ENCODE data around the gene CTNND2.

CTNND2 gene

DNA sequence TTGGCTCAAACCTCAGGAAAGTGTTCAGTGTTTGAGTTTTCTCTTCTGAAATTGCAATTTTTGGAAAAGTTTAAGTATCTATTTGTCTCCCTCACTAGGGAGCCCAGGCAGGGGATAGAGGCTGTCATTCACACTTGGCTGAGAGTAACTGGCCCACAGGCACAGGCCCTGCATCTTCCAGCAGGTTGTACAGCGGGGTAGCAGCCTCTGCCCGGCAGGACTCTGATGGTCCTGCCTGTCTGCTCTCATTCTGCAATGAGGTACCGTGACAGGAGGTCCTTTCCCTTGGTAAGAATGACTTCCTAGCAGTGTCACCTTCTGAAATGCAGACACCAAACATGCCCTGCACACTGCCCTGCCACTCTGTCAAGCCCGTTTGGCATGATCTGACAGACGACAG, 860.4 kb downstream of the CTNND2 start:
- no peak overlapping the region for H3K27ac ChIP-seq
- TF ChIP-seq ZFX (IDR thresholded peaks at IDR 0.05) (no peak), CTCF (conservative IDR thresholded peaks at IDR 0.05) (no peak)

DNA sequence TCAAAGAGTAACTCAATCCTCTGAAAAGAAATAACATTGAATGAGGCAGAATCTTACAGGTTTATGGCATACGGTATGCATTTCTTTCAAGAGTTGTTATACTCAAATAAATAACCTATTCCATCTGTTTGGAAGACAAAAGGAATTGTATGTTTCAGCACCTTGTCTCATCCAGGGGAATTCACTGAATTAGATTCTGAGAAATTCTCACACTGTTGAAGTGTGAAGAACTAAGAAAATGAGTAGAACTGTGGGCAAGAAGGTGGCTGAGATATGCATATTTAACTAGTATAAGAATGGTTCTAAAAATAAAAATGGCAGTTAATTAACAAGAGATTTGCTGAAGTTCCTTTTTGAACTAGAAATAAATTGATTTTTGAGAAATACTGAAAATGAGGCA, 863.9 kb downstream of the CTNND2 start:
- TF ChIP-seq CTCF (conservative IDR thresholded peaks at IDR 0.05) (no peak), ZFX (IDR thresholded peaks at IDR 0.05) (no peak)

DNA sequence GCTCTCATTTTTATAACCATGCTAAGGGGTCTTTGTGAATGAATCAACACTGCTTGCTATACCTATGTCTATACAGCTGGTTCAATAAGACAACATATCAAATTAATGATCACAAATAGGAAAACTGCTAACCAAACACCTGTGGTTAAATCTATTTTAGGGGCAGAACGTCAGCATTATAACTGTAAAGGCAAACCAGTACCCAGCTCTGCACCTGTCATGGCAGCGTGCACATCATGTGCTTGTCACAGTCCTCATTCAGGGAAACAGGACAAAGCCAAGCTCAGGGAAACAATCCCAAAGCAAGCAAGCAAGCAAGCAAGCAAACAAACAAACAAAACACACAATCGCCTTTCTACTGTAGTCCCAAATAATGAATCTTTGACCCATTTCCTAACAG, 865.5 kb downstream of the CTNND2 start:
- TF ChIP-seq ZFX (IDR thresholded peaks at IDR 0.05) = no peak
- TF ChIP-seq CTCF (conservative IDR thresholded peaks at IDR 0.05) = no peak
- H3K27ac ChIP-seq = no peak overlapping the region

More for the DNA sequence above, 863.9 kb downstream of the CTNND2 start:
- H3K27ac ChIP-seq = no peak overlapping the region

DNA sequence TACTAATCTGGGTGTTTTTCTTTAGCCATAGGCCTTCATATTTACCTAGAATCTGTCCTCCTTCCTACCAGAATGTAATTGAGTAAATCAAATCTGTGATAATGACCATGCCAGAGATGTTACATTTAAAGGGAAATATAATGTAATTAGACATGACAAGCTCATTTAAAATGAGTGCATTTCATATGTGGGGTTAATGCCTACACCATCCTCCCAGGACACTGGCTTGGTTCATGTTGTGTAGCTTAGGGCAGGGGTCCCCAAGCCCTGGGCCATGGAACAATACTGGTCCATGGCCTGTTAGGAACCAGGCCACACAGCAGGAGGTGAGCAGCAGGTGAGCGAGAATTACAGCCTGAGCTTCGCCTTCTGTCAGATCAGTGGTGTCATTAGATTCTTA, 866.3 kb downstream of the CTNND2 start:
- TF ChIP-seq ZFX (IDR thresholded peaks at IDR 0.05) (no peak), CTCF (conservative IDR thresholded peaks at IDR 0.05) (no peak)
- no peak overlapping the region for H3K27ac ChIP-seq

GRCh38 chr5:11037080-11037479, 867.2 kb downstream of the CTNND2 start:
- TF ChIP-seq ZFX (IDR thresholded peaks at IDR 0.05) (no peak), CTCF (conservative IDR thresholded peaks at IDR 0.05) (no peak)
- no peak overlapping the region for H3K27ac ChIP-seq

DNA sequence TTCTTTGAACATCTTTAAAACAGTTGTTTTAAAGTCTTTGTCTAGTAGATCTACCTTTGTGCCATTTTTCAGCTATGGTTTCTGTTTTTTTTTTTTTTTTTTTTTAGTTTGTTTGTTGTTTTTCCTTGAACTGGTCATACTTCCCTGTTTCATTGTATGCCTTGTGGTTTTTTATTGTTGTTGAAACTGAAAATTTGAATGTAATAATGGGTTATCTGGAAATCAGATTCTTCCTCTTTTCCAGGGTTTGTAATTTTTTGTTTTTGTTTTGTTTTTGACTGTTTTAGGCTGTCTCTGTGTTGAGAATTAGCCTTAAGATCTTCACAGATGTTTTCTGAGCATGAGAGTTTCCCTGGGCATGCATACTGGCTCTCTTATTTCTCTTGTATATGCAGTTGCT, 873.6 kb downstream of the CTNND2 start:
- TF ChIP-seq ZFX (IDR thresholded peaks at IDR 0.05) = no peak
- TF ChIP-seq CTCF (conservative IDR thresholded peaks at IDR 0.05) = no peak
- no peak overlapping the region for H3K27ac ChIP-seq

DNA sequence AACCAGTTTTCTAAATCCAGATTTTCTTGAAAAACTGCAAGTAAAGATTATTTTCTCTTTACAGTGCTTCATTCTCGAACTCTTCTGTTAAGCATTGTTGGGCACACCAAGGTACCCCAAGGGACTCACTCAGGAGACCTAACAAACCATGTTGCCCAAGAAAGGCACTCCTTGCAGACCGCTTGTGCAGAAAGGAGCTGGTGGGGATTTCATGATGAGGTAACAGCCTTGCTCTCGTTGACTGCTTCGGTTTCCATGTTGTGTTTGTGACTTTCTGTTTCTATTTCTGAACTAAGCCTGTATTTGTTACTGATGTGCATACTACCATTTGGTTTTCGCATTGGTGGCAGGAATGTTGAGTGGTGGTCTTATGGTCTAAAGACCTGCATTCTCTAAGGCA, 876.6 kb downstream of the CTNND2 start:
- no peak overlapping the region for H3K27ac ChIP-seq
- TF ChIP-seq CTCF (conservative IDR thresholded peaks at IDR 0.05) (no peak), ZFX (IDR thresholded peaks at IDR 0.05) (no peak)

All from C4-2B (cell line).